Erythroblast (primary cell): ENCODE measurements around the gene ANO9.
"Not testable (repeated sequence)": the region's sequence is repeated elsewhere in the genome, so short reads cannot be mapped to it uniquely, and the experiment has no call there.

ENCODE experiments used
- DNase-seq, 2 experiments: peaks; one replicate each; lab custom pipeline; 2025; lab: John Stamatoyannopoulos, UW
- GATA1 ChIP-seq: IDR thresholded peaks from 2 replicates; pipeline ENCODE4 v1.6.1; 2011; ENCODE audit warnings: low read depth, mild to moderate bottlenecking, control low read depth, low read length, moderate library complexity
- POLR2A ChIP-seq: IDR thresholded peaks from 2 replicates; pipeline ENCODE4 v1.6.1; 2011; ENCODE audit warnings: mild to moderate bottlenecking, low read length

The ANO9 gene

DNA sequence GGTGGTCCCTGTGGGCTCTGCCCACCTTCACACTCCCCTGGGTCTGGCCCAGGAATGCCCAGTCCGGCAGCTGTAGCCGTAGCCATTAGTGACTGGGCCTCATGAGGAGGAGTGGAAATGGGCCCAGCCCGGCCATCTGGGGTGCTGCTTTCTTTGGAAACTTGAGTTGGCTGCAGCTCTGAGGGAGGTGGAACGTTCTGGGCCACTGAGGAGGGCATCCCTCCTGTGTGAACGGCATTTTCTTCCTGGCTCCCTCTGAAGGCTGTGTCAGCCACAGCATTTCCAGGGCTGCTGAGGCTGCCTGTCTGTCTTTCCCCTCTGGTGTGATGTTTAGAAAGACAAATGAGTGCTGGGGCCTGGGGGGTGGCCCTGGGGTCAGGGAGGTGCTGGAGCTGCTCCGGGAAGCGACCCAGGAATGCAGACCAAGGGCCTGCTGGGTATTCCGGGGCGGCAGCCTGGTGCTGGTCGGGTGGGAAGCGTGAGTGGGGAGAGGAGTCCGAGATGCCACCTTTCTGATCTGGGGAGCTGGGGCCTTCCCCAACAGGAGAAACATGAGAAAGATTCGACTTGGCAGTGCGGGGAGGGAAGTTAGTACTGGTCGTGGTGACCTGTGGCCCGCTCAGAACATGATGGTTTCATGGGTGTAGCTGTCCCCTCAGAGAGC, 35.4 kb upstream of the ANO9 start:
- DNase-seq: no peak
- no peak for TF ChIP-seq GATA1
- no peak for TF ChIP-seq POLR2A

GRCh38 chr11:476416-476815, 34.6 kb upstream of the ANO9 start:
- no peak for DNase-seq
- no peak for TF ChIP-seq GATA1
- no peak for TF ChIP-seq POLR2A

GRCh38 chr11:475941-476340, 34.1 kb upstream of the ANO9 start:
- DNase-seq: no peak
- TF ChIP-seq POLR2A: no peak
- no peak for TF ChIP-seq GATA1

DNA sequence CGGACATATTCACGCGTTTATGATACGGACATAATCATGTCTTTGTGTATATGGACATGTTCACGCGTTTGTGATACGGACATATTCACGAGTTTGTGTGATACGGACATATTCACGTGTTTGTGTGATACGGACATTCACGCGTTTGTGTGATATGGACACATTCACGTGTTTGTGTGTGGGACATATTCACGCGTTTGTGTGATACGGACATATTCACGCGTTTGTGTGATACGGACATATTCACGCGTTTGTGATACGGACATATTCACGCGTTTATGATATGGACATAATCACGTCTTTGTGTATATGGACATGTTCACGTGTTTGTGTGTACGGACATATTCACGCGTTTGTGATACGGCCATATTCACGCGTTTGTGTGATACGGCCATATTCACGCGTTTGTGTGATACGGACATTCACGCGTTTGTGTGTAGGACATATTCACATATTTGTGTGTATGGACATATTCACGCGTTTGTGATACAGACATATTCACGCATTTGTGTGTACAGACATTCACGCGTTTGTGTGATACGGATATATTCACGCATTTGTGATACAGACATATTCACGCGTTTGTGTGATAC, 33.2 kb upstream of the ANO9 start:
- TF ChIP-seq POLR2A (no peak), GATA1 (no peak)
- DNase-seq: no peak

GRCh38 chr11:473962-474785, 32.4 kb upstream of the ANO9 start:
- TF ChIP-seq POLR2A: no peak
- TF ChIP-seq GATA1: no peak
- no peak for DNase-seq

GRCh38 chr11:473415-473814, 31.6 kb upstream of the ANO9 start:
- no peak for TF ChIP-seq POLR2A
- no peak for TF ChIP-seq GATA1
- DNase-seq: no peak

- TF ChIP-seq GATA1 (no peak), POLR2A (no peak)
- no peak for DNase-seq
Measured at GRCh38 chr11:472816-473215, 31.0 kb upstream of the ANO9 start.

- no peak for TF ChIP-seq GATA1
- no peak for TF ChIP-seq POLR2A
- no peak for DNase-seq
Measured at GRCh38 chr11:472272-472671, 30.5 kb upstream of the ANO9 start.

DNA sequence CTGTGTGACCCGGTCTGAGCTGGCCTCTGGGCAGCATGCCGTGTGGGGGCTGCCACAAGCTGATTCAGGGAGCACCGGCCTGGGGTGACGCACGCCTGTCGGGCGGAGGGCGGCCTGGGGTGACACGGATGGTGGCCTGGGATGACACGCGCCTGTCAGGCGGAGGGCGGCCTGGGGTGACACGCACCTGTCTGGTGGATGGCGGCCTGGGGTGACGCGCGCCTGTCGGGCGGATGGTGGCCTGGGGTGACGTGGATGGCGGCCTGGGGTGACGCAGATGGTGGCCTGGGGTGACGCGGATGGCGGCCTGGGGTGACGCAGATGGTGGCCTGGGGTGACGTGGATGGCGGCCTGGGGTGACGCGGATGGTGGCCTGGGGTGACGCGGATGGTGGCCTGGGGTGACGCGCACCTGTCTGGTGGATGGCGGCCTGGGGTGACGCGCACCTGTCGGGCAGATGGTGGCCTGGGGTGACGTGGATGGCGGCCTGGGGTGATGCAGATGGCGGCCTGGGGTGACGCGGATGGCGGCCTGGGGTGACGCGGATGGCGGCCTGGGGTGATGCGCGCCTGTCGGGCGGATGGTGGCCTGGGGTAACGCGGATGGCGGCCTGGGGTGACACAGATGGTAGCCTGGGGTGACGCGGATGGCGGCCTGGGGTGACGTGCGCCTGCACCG, 29.8 kb upstream of the ANO9 start:
- TF ChIP-seq GATA1 (no peak), POLR2A (no peak)
- DNase-seq: no peak

DNA sequence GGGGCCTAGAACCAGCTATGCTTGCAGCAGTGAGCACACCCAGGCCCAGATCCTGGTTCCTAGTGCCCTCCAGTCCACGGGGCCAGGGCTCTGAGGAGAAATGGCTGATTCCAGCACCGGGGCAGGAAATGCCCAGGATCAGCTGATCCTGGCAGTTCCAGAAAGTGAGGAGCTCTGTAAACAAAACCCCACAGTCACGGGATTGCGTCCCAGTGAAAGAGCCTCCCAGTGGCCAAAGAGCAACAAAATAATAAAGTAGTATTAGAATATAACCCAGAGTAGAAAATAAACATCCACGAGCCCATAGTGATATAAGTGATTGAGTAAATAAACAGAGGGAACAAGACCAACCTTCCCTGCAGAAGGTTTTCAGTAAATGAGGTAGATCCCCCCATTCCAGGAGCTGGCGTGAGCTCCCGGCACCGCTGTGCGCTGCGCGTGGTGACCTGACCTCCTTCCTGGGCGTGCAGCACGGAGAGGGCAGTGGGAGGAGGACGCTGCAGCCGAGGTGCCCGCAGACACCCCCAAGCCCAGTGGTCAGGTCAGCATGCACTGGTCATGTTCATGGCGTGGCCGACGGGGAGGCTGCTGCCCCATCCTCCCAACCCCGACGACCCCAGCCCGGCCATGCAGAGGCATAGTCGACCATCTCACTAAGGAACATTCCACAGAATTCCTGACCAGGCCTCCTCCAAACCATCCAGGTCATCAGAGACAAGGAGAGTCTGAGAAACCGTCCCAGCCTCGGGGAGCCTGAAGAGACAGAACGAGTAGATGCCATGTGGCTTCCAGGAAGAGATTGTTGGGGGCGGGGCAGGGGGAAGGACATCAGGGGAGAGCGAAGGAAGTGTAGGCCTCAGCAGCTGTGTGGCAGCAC, 28.1 kb upstream of the ANO9 start:
- no peak for DNase-seq
- no peak for TF ChIP-seq GATA1
- no peak for TF ChIP-seq POLR2A

DNA sequence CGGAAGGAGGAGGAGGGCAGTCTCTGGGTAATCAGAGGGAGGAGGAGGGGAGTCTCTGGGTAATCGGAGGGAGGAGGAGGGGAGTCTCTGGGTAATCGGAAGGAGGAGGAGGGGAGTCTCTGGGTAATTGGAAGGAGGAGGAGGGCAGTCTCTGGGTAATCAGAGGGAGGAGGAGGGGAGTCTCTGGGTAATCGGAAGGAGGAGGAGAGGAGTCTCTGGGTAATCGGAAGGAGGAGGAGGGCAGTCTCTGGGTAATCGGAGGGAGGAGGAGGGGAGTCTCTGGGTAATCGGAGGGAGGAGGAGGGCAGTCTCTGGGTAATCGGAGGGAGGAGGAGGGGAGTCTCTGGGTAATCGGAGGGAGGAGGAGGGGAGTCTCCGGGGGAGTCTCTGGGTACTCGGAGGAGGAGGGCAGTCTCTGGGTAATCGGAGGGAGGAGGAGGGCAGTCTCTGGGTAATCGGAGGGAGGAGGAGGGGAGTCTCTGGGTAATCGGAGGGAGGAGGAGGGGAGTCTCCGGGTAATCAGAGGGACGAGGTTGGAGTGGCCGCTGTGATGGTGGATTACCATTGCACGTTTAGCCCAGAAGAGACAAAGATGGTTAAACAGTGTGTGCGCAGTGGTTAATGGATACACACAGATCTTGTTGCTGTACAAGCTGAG, 27.3 kb upstream of the ANO9 start:
- DNase-seq: not testable (repeated sequence)

- TF ChIP-seq GATA1 (no peak), POLR2A (no peak)
- no peak for DNase-seq
Measured at GRCh38 chr11:468493-468892, 26.7 kb upstream of the ANO9 start.

GRCh38 chr11:468036-468435, 26.2 kb upstream of the ANO9 start:
- DNase-seq: no peak
- no peak for TF ChIP-seq GATA1
- no peak for TF ChIP-seq POLR2A
